ENCODE data around the gene TMEM259. TPM values are rescaled to one million over a fixed set of nuclear protein-coding genes. Genes with fewer than 3 reads are reported as not detected.

The TMEM259 gene
- total RNA-seq, 4 donors from 2014 or later = 98.5 to 150 (median 124) TPM

- peaks cover 14 to 16% (median 15%) of the 10 kb centered on the region in 3 donors for H3K27me3 ChIP-seq
- intact Hi-C loops (cut with DNase I; ENCODE audit: low total_unique reads) (no loop called here), in situ Hi-C loops (cut with MboI; ENCODE audit: low sequenced_read_pairs in 4 of 4) (loop anchor here in 1 of 4 donors (25.0 kb wide), 1 partner anchor 130 kb away; the partner anchor contains the start of genes CFD and ELANE)
- TF ChIP-seq POLR2A (IDR thresholded peaks at IDR 0.05) = no peak
- TF ChIP-seq CTCF (IDR thresholded peaks at IDR 0.05 in 4 of 5, conservative IDR thresholded peaks at IDR 0.05 in 1 of 5) = no peak
- no peaks in the 10 kb centered on the region for H3K9me3 ChIP-seq
- peaks cover 0 to 29% of the 10 kb centered on the region in 2 donors for H3K36me3 ChIP-seq
- no peak overlapping the region for H3K4me3 ChIP-seq
- DNase-seq = no peak
- H3K27ac ChIP-seq = no peak overlapping the region
- ATAC-seq = no peak
- H3K4me1 ChIP-seq = peaks cover 0 to 9% of the 10 kb centered on the region in 2 donors
Measured at GRCh38 chr19:991932-992669, 28.8 kb downstream of the TMEM259 start.

- peak overlapping the region in 1 of 4 donors; percentile 18 for H3K27ac ChIP-seq
- H3K36me3 ChIP-seq = peaks cover 0 to 30% of the 10 kb centered on the region in 2 donors
- H3K4me3 ChIP-seq = no peak overlapping the region
- DNase-seq = peak in 1 of 2 donors; percentile 44
- intact Hi-C loops (cut with DNase I; ENCODE audit: low total_unique reads) (no loop called here), in situ Hi-C loops (cut with MboI; ENCODE audit: low sequenced_read_pairs in 4 of 4) (loop anchor here in 1 of 4 donors (25.0 kb wide), 1 partner anchor 129 kb away; the partner anchor contains the start of genes CFD and ELANE)
- H3K27me3 ChIP-seq = peaks cover 7 to 8% (median 8%) of the 10 kb centered on the region in 3 donors
- H3K4me1 ChIP-seq = peaks cover 0 to 6% of the 10 kb centered on the region in 2 donors
- ATAC-seq = peak in 1 of 2 donors; percentile 39
- no peaks in the 10 kb centered on the region for H3K9me3 ChIP-seq
- no peak for TF ChIP-seq POLR2A (IDR thresholded peaks at IDR 0.05)
- TF ChIP-seq CTCF (IDR thresholded peaks at IDR 0.05 in 4 of 5, conservative IDR thresholded peaks at IDR 0.05 in 1 of 5) = no peak
Measured at GRCh38 chr19:991174-991931, 29.6 kb downstream of the TMEM259 start.

GRCh38 chr19:990746-991145 lies 30.2 kb downstream of the TMEM259 start:
- H3K27me3 ChIP-seq = peaks cover under 1 to 2% (median 2%) of the 10 kb centered on the region in 3 donors
- in situ Hi-C loops (cut with MboI; ENCODE audit: low sequenced_read_pairs in 4 of 4) (loop anchor here in 1 of 4 donors (25.0 kb wide), 1 partner anchor 128 kb away; the partner anchor contains the start of genes CFD and ELANE), intact Hi-C loops (cut with DNase I; ENCODE audit: low total_unique reads) (no loop called here)
- no peak for TF ChIP-seq CTCF (IDR thresholded peaks at IDR 0.05 in 4 of 5, conservative IDR thresholded peaks at IDR 0.05 in 1 of 5)
- no peak for TF ChIP-seq POLR2A (IDR thresholded peaks at IDR 0.05)
- H3K36me3 ChIP-seq = peaks cover 0 to 36% of the 10 kb centered on the region in 2 donors
- DNase-seq (no peak), ATAC-seq (no peak)
- no peak overlapping the region for H3K27ac ChIP-seq
- no peaks in the 10 kb centered on the region for H3K9me3 ChIP-seq
- H3K4me3 ChIP-seq = no peak overlapping the region
- H3K4me1 ChIP-seq = no peaks in the 10 kb centered on the region

GRCh38 chr19:990119-990571 lies 30.8 kb downstream of the TMEM259 start:
- TF ChIP-seq POLR2A (IDR thresholded peaks at IDR 0.05) = no peak
- TF ChIP-seq CTCF (IDR thresholded peaks at IDR 0.05 in 4 of 5, conservative IDR thresholded peaks at IDR 0.05 in 1 of 5) = no peak
- H3K36me3 ChIP-seq = peaks cover 0 to 38% of the 10 kb centered on the region in 2 donors
- no peak overlapping the region for H3K4me3 ChIP-seq
- no peaks in the 10 kb centered on the region for H3K27me3 ChIP-seq
- H3K4me1 ChIP-seq = peaks cover under 1 to 1% of the 10 kb centered on the region in 2 donors
- ATAC-seq = no peak
- H3K27ac ChIP-seq = no peak overlapping the region
- H3K9me3 ChIP-seq = no peaks in the 10 kb centered on the region
- intact Hi-C loops (cut with DNase I; ENCODE audit: low total_unique reads) (no loop called here), in situ Hi-C loops (cut with MboI; ENCODE audit: low sequenced_read_pairs in 4 of 4) (loop anchor here in 1 of 4 donors (25.0 kb wide), 1 partner anchor 128 kb away; the partner anchor contains the start of genes CFD and ELANE)
- DNase-seq = no peak

All from gastrocnemius medialis (tissue), 4 donors.